GM12878 (cell line): ENCODE data around the gene CDC42SE2. TPM values are rescaled to one million over a fixed set of nuclear protein-coding genes. Genes with fewer than 3 reads are reported as not detected.

Source experiments
- ATAC-seq: fragments of 200-7000 bp; cut with Tn5 transposase; 3 replicates; pipeline ENCODE4 v1.9.1; 2020; ENCODE audit warnings: mild to moderate bottlenecking, moderate library complexity
- BruUV-seq: library from RNA; stranded (reverse); fragments of 400-500 nt; replicated peaks from 2 replicates; lab custom pipeline; 2021; lab: Mats Ljungman, UMichigan
- CTCF ChIA-PET: fragments of 300-600 bp; sonication (Branson Sonifier 250); formaldehyde crosslinking; extraction: SDS; loops from one replicate; lab custom pipeline; 2021; ENCODE audit warnings: inconsistent platforms; lab: Yijun Ruan, JAX
- POLR2A ChIA-PET: fragments of 350-600 bp; formaldehyde crosslinking; extraction: SDS; loops from one replicate; lab custom pipeline; 2021; ENCODE audit warnings: inconsistent platforms; lab: Charles Lee
- RAD21 ChIA-PET: fragments of 300-600 bp; sonication (Branson Sonifier 250); formaldehyde crosslinking; loops from one replicate; lab custom pipeline; 2023; ENCODE audit warnings: antibody characterized with exemption; ENCODE audit not compliant: unreplicated experiment; lab: Charles Lee
- SMC1A ChIA-PET: fragments of 300-600 bp; sonication (Branson Sonifier 250); formaldehyde crosslinking; loops from one replicate; lab custom pipeline; 2023; ENCODE audit not compliant: unreplicated experiment, uncharacterized antibody; lab: Charles Lee
- DNase-seq: peaks from one replicate; pipeline ENCODE4 v3.0.0-alpha.2; 2011; ENCODE audit warnings: low read depth, low spot score
- FAIRE-seq: peaks from 3 replicates; lab custom pipeline; 2011; peaks lifted over from hg19 to GRCh38; lab: Jason Lieb, UNC
- H2AFZ ChIP-seq: 2 replicates; pipeline ENCODE4 v1.6.0; 2011; ENCODE audit warnings: low read depth, low read length, control low read depth; ENCODE audit not compliant: control insufficient read depth
- H3K27ac ChIP-seq: 2 replicates; pipeline ENCODE4 v1.5.1; 2011; ENCODE audit warnings: control low read depth; ENCODE audit not compliant: control insufficient read depth, insufficient read depth
- H3K27me3 ChIP-seq, 2 experiments: replicated peaks in 1 of 2; 2 replicates each; pipeline versions ENCODE4 v1.6.0 to v1.6.1; 2011; ENCODE audit warnings: low read length in 1 of 2; ENCODE audit not compliant: control insufficient read depth in 2 of 2, insufficient read depth in 2 of 2
- H3K36me3 ChIP-seq, 2 experiments: 2 replicates each; pipeline ENCODE4 v1.5.1; 2011; ENCODE audit warnings: low read length in 1 of 2; ENCODE audit not compliant: control insufficient read depth in 2 of 2, insufficient read depth in 2 of 2
- H3K4me1 ChIP-seq: 2 replicates; pipeline ENCODE4 v1.6.1; 2011; ENCODE audit warnings: mild to moderate bottlenecking, low read length, moderate library complexity, mixed read lengths; ENCODE audit not compliant: control insufficient read depth, insufficient read depth
- H3K4me2 ChIP-seq: 2 replicates; pipeline ENCODE4 v1.6.0; 2011; ENCODE audit warnings: control low read depth; ENCODE audit not compliant: control insufficient read depth, insufficient read depth
- H3K4me3 ChIP-seq: fragments of 200-600 bp; sonication (generic); 2 replicates; pipeline ENCODE4 v1.5.1; 2016
- H3K79me2 ChIP-seq: 2 replicates; pipeline ENCODE4 v1.6.0; 2011; ENCODE audit warnings: low read length; ENCODE audit not compliant: control insufficient read depth, insufficient read depth
- H3K9ac ChIP-seq: 2 replicates; pipeline ENCODE4 v1.8.0; 2011; ENCODE audit warnings: low read length, control low read depth, mixed read lengths; ENCODE audit not compliant: control insufficient read depth, insufficient read depth
- H3K9me3 ChIP-seq: replicated peaks from 3 replicates; pipeline ENCODE4 v1.5.1; 2011; ENCODE audit warnings: mild to moderate bottlenecking, low read length; ENCODE audit not compliant: control insufficient read depth, insufficient read depth
- H4K20me1 ChIP-seq: 2 replicates; pipeline ENCODE4 v1.6.0; 2011; ENCODE audit not compliant: control insufficient read depth, insufficient read depth
- ATF7 ChIP-seq: fragments of 450-650 bp; IDR thresholded peaks from 2 replicates; pipeline ENCODE4 v1.6.1; 2016; ENCODE audit warnings: low read depth, mild to moderate bottlenecking
- CREM ChIP-seq: IDR thresholded peaks from 2 replicates; pipeline ENCODE4 v1.6.1; 2014; ENCODE audit warnings: antibody characterized with exemption, low read depth
- EGR1 ChIP-seq, 2 experiments: IDR thresholded peaks; 1 replicate in 1 of 2; 2 replicates in 1 of 2; pipeline ENCODE4 v1.6.1; 2011 to 2012; ENCODE audit warnings: low read depth in 2 of 2, low read length in 2 of 2, borderline replicate concordance in 1 of 2, mild to moderate bottlenecking in 1 of 2, moderate library complexity in 1 of 2
- FOXM1 ChIP-seq: IDR thresholded peaks from 2 replicates; pipeline ENCODE4 v1.6.1; 2012; ENCODE audit warnings: low read depth, mild to moderate bottlenecking, inconsistent platforms, low read length, moderate library complexity
- KDM1A ChIP-seq: fragments of 200-600 bp; sonication (generic); IDR thresholded peaks from 2 replicates; pipeline ENCODE4 v1.6.1; 2016; ENCODE audit warnings: borderline replicate concordance
- LARP7 ChIP-seq: fragments of 450-650 bp; IDR thresholded peaks from 2 replicates; pipeline ENCODE4 v1.6.1; 2017; ENCODE audit warnings: mild to moderate bottlenecking
- MEF2B ChIP-seq: fragments of 450-650 bp; IDR thresholded peaks from 2 replicates; pipeline ENCODE4 v1.6.1; 2018; ENCODE audit warnings: mild to moderate bottlenecking, moderate library complexity; ENCODE audit not compliant: partially characterized antibody, poor library complexity, severe bottlenecking
- NFYA ChIP-seq: IDR thresholded peaks from 2 replicates; pipeline ENCODE4 v1.6.1; 2011; ENCODE audit warnings: low read depth, mild to moderate bottlenecking, low read length, improper control_type of control experiment, borderline replicate concordance
- POLR2A ChIP-seq: IDR thresholded peaks from 2 replicates; pipeline ENCODE4 v1.6.1; 2011; ENCODE audit warnings: low read depth, mild to moderate bottlenecking, low read length
- POLR2AphosphoS5 ChIP-seq: IDR thresholded peaks from 2 replicates; pipeline ENCODE4 v1.6.1; 2011; ENCODE audit warnings: mild to moderate bottlenecking, low read length, inconsistent platforms
- RUNX3 ChIP-seq: IDR thresholded peaks from 2 replicates; pipeline ENCODE4 v1.6.1; 2012; ENCODE audit warnings: low read length, inconsistent platforms
- SIX5 ChIP-seq: IDR thresholded peaks from 2 replicates; pipeline ENCODE4 v1.6.1; 2011; ENCODE audit warnings: mild to moderate bottlenecking, low read depth, low read length, moderate library complexity; ENCODE audit not compliant: severe bottlenecking
- SPI1 ChIP-seq: IDR thresholded peaks from 2 replicates; pipeline ENCODE4 v1.6.1; 2011; ENCODE audit warnings: low read depth, mild to moderate bottlenecking, low read length, moderate library complexity, borderline replicate concordance; ENCODE audit not compliant: insufficient read depth
- TCF7 ChIP-seq: IDR thresholded peaks from 2 replicates; pipeline ENCODE4 v1.6.1; 2014; ENCODE audit warnings: antibody characterized with exemption, borderline replicate concordance
- ZNF207 ChIP-seq: fragments of 450-650 bp; IDR thresholded peaks from 2 replicates; pipeline ENCODE4 v1.6.1; 2014; ENCODE audit warnings: antibody characterized with exemption, mild to moderate bottlenecking, borderline replicate concordance
- ZSCAN29 ChIP-seq: fragments of 450-650 bp; IDR thresholded peaks from 2 replicates; pipeline ENCODE4 v1.6.1; 2017; ENCODE audit warnings: mild to moderate bottlenecking, moderate library complexity
- WGBS: methylation state at CpG from one replicate; pipeline ENCODE4 v1.1.6; 2016; ENCODE audit warnings: low lambda C conversion rate; ENCODE audit not compliant: insufficient replicate concordance, insufficient coverage; ENCODE audit errors: missing lambda C conversion rate; 5-methylcytosine and 5-hydroxymethylcytosine counted together
- in situ Hi-C: fragments of 300-500 bp; cut with MboI; formaldehyde crosslinking; loops from 9 replicates; pipeline ENCODE4 v1.14.3; 2018; ENCODE audit warnings: mixed read lengths
- intact Hi-C: fragments of 100-400 bp; cut with micrococcal nuclease; formaldehyde crosslinking; loops from one replicate; pipeline ENCODE4 v1.14.2; 2022; ENCODE audit not compliant: unreplicated experiment
- polyA plus RNA-seq, 11 experiments: library from polyadenylated mRNA; depleted of rRNA in 4 of 11; unstranded in 6 of 11; stranded (reverse) in 5 of 11; fragments of >200 nt; fragmentation: Nextera tagmentation in 4 of 11; fragmentation: Illumina TruSeq in 1 of 11; extraction: Ambion mirVana in 4 of 11; extraction: Trizol in 1 of 11; gene quantifications; 1 replicate in 1 of 11; 2 replicates in 10 of 11; pipeline versions ENCODE4 v1.2.1 to v1.2.3, GENCODE V29; 2011 to 2016; ENCODE audit warnings: inconsistent platforms in 2 of 11, missing spikeins in 2 of 11, low read depth in 1 of 11
- total RNA-seq, 4 experiments: library from RNA; depleted of rRNA in 3 of 4; stranded (reverse); fragments of >200 nt in 3 of 4; fragmentation: Illumina TruSeq in 1 of 4; extraction: Trizol in 1 of 4; gene quantifications; 2 replicates each; pipeline versions ENCODE4 v1.2.1 to v1.2.3, GENCODE V29; 2013 to 2021
- TF ChIP-seq, protein P1 (sequence below): fragments of 150-350 bp; IDR thresholded peaks from 2 replicates; pipeline ENCODE4 v1.6.1; 2016; ENCODE audit warnings: low read depth, low read length
- TF ChIP-seq, protein P2 (sequence below): fragments of 450-650 bp; IDR thresholded peaks from 2 replicates; pipeline ENCODE4 v1.6.1; 2017; ENCODE audit warnings: mild to moderate bottlenecking, moderate library complexity

CDC42SE2 gene
- total and polyA plus RNA-seq, 10 of the 15 experiments (the other 5 are each of a cell fraction or from before 2014, with no cell fraction given), result 57.0 to 148 (median 80.3) TPM

DNA sequence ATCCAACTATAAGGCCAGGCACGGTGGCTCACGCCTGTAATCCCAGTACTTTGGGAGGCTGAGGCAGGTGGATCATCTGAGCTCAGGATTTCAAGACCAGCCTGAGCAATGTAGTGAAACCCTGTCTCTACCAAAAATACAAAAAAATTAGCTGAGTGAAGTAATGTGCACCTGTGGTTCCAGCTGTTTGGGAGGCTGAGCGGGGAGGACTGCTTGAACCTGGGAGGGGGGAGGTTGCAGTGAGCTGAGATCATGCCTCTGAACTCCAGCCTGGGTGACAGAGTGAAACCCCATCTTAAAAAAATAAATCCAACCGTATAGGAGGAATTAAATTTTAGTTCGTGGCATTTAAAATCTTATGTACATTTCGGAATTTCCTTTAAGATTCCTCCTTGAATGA lies 123.4 kb downstream of the CDC42SE2 start:
- no TSS peak for BruUV-seq
- no peak overlapping the region for H3K9ac ChIP-seq
- peaks cover 5 to 19% of the 10 kb centered on the region in 2 experiments for H3K36me3 ChIP-seq
- ChIA-PET SMC1A (interaction anchor here (1.1 to 1.8 kb wide), 3 partner anchors 15 to 112 kb away, joined by 3 to 5 read pairs (median 3); no protein-coding TSS in a partner anchor), RAD21 (interaction anchor here (0.9 kb wide), 1 partner anchor 123 kb away, joined by 3 read pairs; the partner anchor contains the start of gene CDC42SE2), CTCF (interaction anchor here (1.4 kb wide), 1 partner anchor 8 kb away, joined by 4 read pairs; no protein-coding TSS in a partner anchor), POLR2A (no interaction called here)
- no peak overlapping the region for H2AFZ ChIP-seq
- WGBS, result 100% methylated on average over 6 of the region's 6 CpGs
- in situ Hi-C loops (no loop called here), intact Hi-C loops (no loop called here)
- peaks cover 19% of the 10 kb centered on the region for H3K4me1 ChIP-seq
- TF ChIP-seq, protein P1, sequence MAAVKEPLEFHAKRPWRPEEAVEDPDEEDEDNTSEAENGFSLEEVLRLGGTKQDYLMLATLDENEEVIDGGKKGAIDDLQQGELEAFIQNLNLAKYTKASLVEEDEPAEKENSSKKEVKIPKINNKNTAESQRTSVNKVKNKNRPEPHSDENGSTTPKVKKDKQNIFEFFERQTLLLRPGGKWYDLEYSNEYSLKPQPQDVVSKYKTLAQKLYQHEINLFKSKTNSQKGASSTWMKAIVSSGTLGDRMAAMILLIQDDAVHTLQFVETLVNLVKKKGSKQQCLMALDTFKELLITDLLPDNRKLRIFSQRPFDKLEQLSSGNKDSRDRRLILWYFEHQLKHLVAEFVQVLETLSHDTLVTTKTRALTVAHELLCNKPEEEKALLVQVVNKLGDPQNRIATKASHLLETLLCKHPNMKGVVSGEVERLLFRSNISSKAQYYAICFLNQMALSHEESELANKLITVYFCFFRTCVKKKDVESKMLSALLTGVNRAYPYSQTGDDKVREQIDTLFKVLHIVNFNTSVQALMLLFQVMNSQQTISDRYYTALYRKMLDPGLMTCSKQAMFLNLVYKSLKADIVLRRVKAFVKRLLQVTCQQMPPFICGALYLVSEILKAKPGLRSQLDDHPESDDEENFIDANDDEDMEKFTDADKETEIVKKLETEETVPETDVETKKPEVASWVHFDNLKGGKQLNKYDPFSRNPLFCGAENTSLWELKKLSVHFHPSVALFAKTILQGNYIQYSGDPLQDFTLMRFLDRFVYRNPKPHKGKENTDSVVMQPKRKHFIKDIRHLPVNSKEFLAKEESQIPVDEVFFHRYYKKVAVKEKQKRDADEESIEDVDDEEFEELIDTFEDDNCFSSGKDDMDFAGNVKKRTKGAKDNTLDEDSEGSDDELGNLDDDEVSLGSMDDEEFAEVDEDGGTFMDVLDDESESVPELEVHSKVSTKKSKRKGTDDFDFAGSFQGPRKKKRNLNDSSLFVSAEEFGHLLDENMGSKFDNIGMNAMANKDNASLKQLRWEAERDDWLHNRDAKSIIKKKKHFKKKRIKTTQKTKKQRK, result no peak
- no peak for TF ChIP-seq SIX5
- no peak for TF ChIP-seq EGR1 (IDR thresholded peaks at IDR 0.05; ENCODE audit: borderline replicate concordance in 1 of 2, low read depth in 2 of 2, low read length in 2 of 2)
- TF ChIP-seq FOXM1, result no peak
- TF ChIP-seq SPI1, result no peak
- no peak for TF ChIP-seq MEF2B
- no peak for TF ChIP-seq ZNF207
- TF ChIP-seq, protein P2, sequence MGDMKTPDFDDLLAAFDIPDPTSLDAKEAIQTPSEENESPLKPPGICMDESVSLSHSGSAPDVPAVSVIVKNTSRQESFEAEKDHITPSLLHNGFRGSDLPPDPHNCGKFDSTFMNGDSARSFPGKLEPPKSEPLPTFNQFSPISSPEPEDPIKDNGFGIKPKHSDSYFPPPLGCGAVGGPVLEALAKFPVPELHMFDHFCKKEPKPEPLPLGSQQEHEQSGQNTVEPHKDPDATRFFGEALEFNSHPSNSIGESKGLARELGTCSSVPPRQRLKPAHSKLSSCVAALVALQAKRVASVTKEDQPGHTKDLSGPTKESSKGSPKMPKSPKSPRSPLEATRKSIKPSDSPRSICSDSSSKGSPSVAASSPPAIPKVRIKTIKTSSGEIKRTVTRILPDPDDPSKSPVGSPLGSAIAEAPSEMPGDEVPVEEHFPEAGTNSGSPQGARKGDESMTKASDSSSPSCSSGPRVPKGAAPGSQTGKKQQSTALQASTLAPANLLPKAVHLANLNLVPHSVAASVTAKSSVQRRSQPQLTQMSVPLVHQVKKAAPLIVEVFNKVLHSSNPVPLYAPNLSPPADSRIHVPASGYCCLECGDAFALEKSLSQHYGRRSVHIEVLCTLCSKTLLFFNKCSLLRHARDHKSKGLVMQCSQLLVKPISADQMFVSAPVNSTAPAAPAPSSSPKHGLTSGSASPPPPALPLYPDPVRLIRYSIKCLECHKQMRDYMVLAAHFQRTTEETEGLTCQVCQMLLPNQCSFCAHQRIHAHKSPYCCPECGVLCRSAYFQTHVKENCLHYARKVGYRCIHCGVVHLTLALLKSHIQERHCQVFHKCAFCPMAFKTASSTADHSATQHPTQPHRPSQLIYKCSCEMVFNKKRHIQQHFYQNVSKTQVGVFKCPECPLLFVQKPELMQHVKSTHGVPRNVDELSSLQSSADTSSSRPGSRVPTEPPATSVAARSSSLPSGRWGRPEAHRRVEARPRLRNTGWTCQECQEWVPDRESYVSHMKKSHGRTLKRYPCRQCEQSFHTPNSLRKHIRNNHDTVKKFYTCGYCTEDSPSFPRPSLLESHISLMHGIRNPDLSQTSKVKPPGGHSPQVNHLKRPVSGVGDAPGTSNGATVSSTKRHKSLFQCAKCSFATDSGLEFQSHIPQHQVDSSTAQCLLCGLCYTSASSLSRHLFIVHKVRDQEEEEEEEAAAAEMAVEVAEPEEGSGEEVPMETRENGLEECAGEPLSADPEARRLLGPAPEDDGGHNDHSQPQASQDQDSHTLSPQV, result no peak
- no peak for TF ChIP-seq RUNX3
- TF ChIP-seq TCF7, result no peak
- no peak for TF ChIP-seq LARP7
- TF ChIP-seq POLR2AphosphoS5, result no peak
- no peak for TF ChIP-seq POLR2A
- no peak for TF ChIP-seq NFYA
- TF ChIP-seq CREM, result no peak
- TF ChIP-seq ATF7, result no peak
- no peak for TF ChIP-seq ZSCAN29
- TF ChIP-seq KDM1A, result no peak
- H3K4me3 ChIP-seq, result no peak overlapping the region
- FAIRE-seq (no peak), ATAC-seq (no peak), DNase-seq (no peak)
- H4K20me1 ChIP-seq, result no peaks in the 10 kb centered on the region
- peaks cover 43% of the 10 kb centered on the region for H3K79me2 ChIP-seq
- no peaks in the 10 kb centered on the region for H3K9me3 ChIP-seq
- H3K27me3 ChIP-seq, result no peaks in the 10 kb centered on the region
- no peak overlapping the region for H3K4me2 ChIP-seq
- no peak overlapping the region for H3K27ac ChIP-seq
